ENCODE measurements around the gene PARVA.

GRCh38 chr11:12528487-12528886 lies 151.1 kb downstream of the PARVA start:
- TF ChIP-seq CTCF (IDR thresholded peaks at IDR 0.05; ENCODE audit: insufficient read depth, low read depth, low read length) (no peak), EZH2 (IDR thresholded peaks at IDR 0.05; ENCODE audit: insufficient read depth, low read length) (no peak)

Data from astrocyte (in vitro differentiated cells and primary cell).